Nucleus accumbens (tissue), 56 donors: ENCODE data around the gene FAM162A.
A peak's percentile ranks its signal among the peaks of the same experiment; 100 is the strongest.
"Not testable (repeated sequence)": the region's sequence is repeated elsewhere in the genome, so short reads cannot be mapped to it uniquely, and the experiment has no call there.

Source experiments
- DNase-seq, 56 donors: peaks; one replicate each; lab custom pipeline; 2025; lab: John Stamatoyannopoulos, UW

FAM162A gene

GRCh38 chr3:122383771-122384697 is at the start of gene FAM162A:
Gene FAM162A, plus strand, starts transcription at chr3:122384182. Its CDS starts 84 bp downstream, at chr3:122384266.
- DNase-seq, result peak; percentile 17 to 96 (median 88)

GRCh38 chr3:122342803-122343202 is 41.2 kb upstream of the FAM162A start:
- no peak for DNase-seq

- no peak for DNase-seq
Measured at GRCh38 chr3:122343654-122344053, 40.3 kb upstream of the FAM162A start.

- no peak for DNase-seq
Measured at GRCh38 chr3:122349171-122349570, 34.8 kb upstream of the FAM162A start.

GRCh38 chr3:122350814-122351418 is 33.1 kb upstream of the FAM162A start:
- peak in 8 of 56 donors; percentile 1 to 40 (median 17) for DNase-seq

GRCh38 chr3:122351612-122352011 is 32.4 kb upstream of the FAM162A start:
- no peak for DNase-seq

GRCh38 chr3:122353215-122353614 is 30.8 kb upstream of the FAM162A start:
- DNase-seq, result no peak

- no peak for DNase-seq
Measured at GRCh38 chr3:122353893-122354401, 30.0 kb upstream of the FAM162A start.

DNA sequence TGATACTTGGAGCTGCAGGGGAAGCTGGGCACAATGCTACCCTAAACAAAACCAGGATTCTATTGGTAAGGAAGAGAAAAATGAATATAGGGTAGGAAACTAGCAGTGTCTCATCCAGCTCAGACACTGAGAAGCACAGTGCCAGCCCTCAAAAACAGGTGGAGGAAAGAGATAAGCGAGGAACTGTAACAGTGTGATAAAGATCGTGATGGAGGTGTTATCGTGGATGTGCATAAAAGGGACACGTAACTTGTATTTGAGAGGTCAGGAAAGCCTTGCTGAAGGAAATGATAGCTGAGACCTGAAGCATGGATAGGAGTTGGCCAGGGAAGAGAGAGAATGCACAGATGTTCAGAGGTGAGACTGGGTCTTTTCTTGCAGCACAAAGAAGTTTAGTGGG is 28.4 kb upstream of the FAM162A start:
- no peak for DNase-seq

DNA sequence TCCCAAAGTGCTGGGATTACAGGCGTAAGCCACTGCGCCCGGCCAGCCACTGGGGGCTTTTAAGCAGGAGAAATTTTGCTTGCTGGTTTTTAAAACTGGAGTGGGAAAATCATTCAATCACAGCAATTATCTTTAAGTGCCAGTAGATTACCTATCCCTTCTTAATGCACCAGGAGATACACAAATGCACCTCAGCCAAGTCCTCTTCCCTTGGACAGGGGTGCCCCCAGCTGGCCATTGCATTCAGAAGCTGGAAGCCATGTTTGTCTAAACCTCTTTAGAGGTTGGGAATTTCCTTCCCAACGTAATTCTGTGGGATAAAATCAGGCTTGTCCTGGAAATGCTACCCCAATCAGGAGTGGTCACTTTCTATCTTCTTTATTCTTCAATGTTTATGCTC is 27.6 kb upstream of the FAM162A start:
- DNase-seq, result peak in 4 of 56 donors; percentile 1 to 6 (median 4)

DNA sequence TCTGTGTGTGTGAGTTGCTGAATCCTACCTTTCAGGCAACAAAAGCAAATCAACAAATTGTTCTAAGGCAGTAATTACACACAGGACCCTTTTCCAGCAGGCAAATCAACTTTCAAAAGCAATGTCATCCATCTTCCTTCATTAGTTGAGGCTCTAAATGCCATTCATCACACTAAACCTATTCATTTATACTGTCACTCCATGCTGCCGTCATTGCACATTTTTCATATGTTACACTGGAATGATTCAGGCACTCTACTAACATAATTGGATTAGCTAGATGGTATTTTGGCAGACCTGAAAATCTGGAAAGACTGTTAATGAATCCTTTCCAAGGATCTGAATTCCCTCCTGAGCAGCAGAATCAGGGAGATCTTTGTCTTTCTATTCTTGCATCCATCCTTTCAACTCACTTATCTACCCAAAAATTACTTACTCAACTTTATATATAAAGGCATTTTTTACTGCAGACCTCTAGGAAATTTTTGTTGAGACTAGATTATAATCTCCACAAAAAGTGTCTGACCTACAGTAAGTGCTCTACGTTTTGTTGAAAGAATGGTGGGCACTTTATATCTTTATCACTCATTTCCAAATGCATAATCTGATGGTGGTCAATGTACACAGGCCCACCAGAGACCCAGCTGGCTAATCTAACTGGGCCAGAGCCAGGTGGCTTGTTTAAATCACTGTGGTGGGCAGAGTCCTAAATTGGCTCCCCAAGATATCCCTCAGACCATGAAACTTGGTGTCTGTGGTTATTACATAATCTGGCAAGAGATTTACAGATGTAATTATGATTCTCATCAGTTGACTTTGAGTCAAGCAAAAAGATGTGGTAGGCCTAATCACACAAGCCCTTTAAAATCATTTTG is 25.9 kb upstream of the FAM162A start:
- DNase-seq, result no peak

GRCh38 chr3:122358703-122359032 is 25.3 kb upstream of the FAM162A start:
- DNase-seq, result no peak

DNA sequence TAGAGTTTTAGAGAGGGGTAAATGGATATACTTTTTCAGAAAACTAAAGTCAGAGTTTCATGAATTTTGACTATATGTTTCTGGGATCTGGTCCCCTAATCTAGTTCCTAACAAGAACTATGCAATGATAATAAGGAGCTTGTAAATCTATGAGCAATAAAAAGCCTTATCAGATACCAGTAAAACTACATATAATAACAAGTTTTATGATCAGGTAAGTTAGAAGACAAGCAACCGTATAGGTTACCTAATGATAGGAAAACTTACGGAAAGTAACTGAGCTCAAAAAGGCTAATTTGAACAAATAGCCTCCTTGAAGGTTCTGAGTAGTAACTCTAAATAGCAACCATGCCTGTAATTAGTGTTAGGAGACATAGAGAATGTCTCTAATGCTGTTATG is 22.0 kb upstream of the FAM162A start:
- no peak for DNase-seq

DNA sequence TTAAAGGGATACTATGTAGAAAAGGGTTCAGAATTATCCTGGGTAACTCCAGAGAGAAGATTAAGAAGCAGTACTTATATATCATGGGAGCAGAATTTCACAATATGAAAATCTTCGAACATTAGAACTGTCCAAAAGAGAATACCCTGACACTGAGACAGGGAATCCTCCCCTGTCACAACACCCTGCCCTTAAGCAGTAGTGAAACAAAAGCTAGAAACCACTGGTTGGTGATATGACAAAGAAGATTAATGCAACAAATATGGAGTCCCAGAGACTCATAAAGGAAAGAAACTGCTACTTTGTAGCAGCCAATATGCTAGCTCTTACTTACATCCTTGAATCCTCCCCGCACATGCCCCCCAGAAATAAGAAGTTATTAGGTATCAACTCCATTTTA is 19.5 kb upstream of the FAM162A start:
- no peak for DNase-seq

DNA sequence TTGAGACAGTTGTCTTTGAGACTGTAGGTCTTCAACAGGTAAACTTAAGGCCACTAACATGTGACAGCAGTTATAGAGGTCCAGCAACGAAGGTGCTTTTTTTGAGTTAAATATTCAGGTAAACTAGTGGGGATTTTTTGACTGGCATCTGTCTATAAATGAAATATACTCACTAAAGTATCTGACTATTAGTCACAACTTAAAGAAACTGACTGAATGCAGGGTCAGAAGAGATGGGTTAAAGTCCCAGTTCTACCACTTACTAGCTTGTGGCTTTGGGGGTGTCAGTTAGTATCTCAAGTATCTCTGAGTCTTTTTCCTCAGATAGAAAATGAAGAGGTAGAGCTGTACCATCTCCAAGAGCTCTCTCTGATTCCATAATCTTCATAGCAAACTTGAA is 18.9 kb upstream of the FAM162A start:
- no peak for DNase-seq

- DNase-seq, result not testable (repeated sequence)
Measured at GRCh38 chr3:122365582-122366378, 18.2 kb upstream of the FAM162A start.

DNA sequence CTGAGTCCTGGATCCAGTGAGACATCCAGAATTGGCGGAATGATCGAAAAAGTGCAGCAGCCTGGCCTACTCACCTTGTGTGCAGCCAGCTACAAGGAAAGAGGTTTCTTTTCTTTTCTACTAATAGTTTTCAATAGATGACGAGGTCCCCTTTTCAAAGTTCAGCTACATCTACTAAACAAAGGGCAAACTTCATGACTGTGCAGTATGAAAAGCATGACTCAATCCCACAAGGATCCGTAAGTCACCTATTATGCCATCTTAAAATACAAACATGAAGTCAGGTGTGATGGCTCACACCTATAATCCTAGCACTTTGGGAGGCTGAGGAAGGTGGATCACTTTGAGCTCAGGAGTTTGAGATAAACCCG is 17.6 kb upstream of the FAM162A start:
- no peak for DNase-seq

GRCh38 chr3:122374034-122374433 is 9.9 kb upstream of the FAM162A start:
- no peak for DNase-seq

GRCh38 chr3:122377975-122378374 is 6.0 kb upstream of the FAM162A start:
- no peak for DNase-seq
